ENCODE measurements around the gene SLC6A12. TPM values are rescaled to one million over a fixed set of nuclear protein-coding genes. Genes with fewer than 3 reads are reported as not detected.
A peak's percentile ranks its signal among the peaks of the same experiment; 100 is the strongest.

SLC6A12 gene
- total RNA-seq, 1 donor from 2014 or later, result 3.0 TPM

- no peak overlapping the region for H3K4me3 Mint-ChIP-seq
- no peak for TF ChIP-seq CTCF (conservative IDR thresholded peaks at IDR 0.05)
- peak overlapping the region; percentile 24 for H3K27ac Mint-ChIP-seq
- H3K36me3 Mint-ChIP-seq, result no peaks in the 10 kb centered on the region
- H3K27me3 Mint-ChIP-seq, result peaks cover 66% of the 10 kb centered on the region
- peaks cover 21% of the 10 kb centered on the region for H3K4me1 Mint-ChIP-seq (ENCODE audit: unreplicated experiment)
- no peak for DNase-seq (ENCODE audit: extremely low spot score, unreplicated experiment)
- H3K9me3 Mint-ChIP-seq, result no peaks in the 10 kb centered on the region
Observed at GRCh38 chr12:212715-213526, 1.0 kb downstream of the SLC6A12 start.

DNA sequence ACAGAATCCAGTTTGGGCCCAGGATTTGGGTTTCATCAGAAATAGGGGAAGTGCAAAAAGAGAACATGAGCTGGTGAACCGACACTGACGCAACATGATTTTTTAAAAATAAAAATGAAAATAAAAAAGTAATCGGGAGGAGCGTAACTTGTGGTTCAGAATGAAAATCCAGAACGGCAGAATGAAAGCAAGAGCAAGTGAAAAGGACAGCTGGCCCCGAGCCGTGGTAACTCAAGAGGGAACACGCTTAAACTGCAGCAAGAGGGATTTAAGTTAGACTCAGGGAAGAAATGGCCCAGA lies 1.6 kb downstream of the SLC6A12 start:
- DNase-seq (ENCODE audit: extremely low spot score, unreplicated experiment), result no peak
- TF ChIP-seq CTCF (conservative IDR thresholded peaks at IDR 0.05), result no peak
- peaks cover 69% of the 10 kb centered on the region for H3K27me3 Mint-ChIP-seq
- H3K4me3 Mint-ChIP-seq, result no peak overlapping the region
- peaks cover 21% of the 10 kb centered on the region for H3K4me1 Mint-ChIP-seq (ENCODE audit: unreplicated experiment)
- H3K27ac Mint-ChIP-seq, result no peak overlapping the region
- no peaks in the 10 kb centered on the region for H3K9me3 Mint-ChIP-seq
- no peaks in the 10 kb centered on the region for H3K36me3 Mint-ChIP-seq

GRCh38 chr12:211639-212414 lies 2.1 kb downstream of the SLC6A12 start:
- Mint-ChIP-seq H3K4me3 (no peak overlapping the region), H3K9me3 (no peaks in the 10 kb centered on the region), H3K36me3 (no peaks in the 10 kb centered on the region), H3K27ac (no peak overlapping the region), H3K27me3 (peaks cover 65% of the 10 kb centered on the region), H3K4me1 (ENCODE audit: unreplicated experiment) (peaks cover 21% of the 10 kb centered on the region)
- no peak for TF ChIP-seq CTCF (conservative IDR thresholded peaks at IDR 0.05)
- DNase-seq (ENCODE audit: extremely low spot score, unreplicated experiment), result no peak

- no peak for DNase-seq (ENCODE audit: extremely low spot score, unreplicated experiment)
- Mint-ChIP-seq H3K4me3 (no peak overlapping the region), H3K4me1 (ENCODE audit: unreplicated experiment) (peaks cover 21% of the 10 kb centered on the region), H3K36me3 (no peaks in the 10 kb centered on the region), H3K9me3 (no peaks in the 10 kb centered on the region), H3K27ac (peak overlapping the region; percentile 80), H3K27me3 (peaks cover 66% of the 10 kb centered on the region)
- TF ChIP-seq CTCF (conservative IDR thresholded peaks at IDR 0.05), result no peak
Observed at GRCh38 chr12:211142-211465, 2.9 kb downstream of the SLC6A12 start.

- H3K4me1 Mint-ChIP-seq (ENCODE audit: unreplicated experiment), result peaks cover 21% of the 10 kb centered on the region
- no peak for TF ChIP-seq CTCF (conservative IDR thresholded peaks at IDR 0.05)
- H3K36me3 Mint-ChIP-seq, result no peaks in the 10 kb centered on the region
- no peak overlapping the region for H3K4me3 Mint-ChIP-seq
- no peak for DNase-seq (ENCODE audit: extremely low spot score, unreplicated experiment)
- peak overlapping the region; percentile 80 for H3K27ac Mint-ChIP-seq
- peaks cover 71% of the 10 kb centered on the region for H3K27me3 Mint-ChIP-seq
- no peaks in the 10 kb centered on the region for H3K9me3 Mint-ChIP-seq
Observed at GRCh38 chr12:210277-211141, 3.4 kb downstream of the SLC6A12 start.
